ENCODE measurements around the gene MAL.
"Not testable (repeated sequence)": the region's sequence is repeated elsewhere in the genome, so short reads cannot be mapped to it uniquely, and the experiment has no call there.

MAL gene

DNA sequence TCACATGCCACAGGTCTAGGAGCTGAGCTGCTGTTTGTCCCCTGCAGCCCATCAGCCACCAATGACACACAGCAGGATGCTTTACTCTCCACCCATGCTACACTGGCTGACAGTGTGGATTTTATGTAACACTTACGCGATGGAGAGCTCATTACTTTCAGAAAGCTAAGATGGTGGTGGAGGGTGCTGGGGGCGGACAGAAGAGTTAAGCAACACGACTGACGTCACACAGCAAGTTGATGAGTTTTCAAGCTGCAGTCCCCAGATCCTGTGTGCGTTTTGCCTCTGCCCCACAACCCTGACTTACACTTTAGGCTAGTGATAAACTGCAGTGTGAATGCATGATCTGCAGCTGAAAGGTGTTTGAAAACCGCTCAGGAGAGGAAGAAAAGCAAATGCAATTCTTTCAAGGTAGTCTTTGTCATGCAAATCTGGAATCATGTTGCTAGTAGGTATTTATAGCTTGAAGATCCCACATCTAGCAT, 53.7 kb downstream of the MAL start:
- no peaks in the 10 kb centered on the region for H3K36me3 ChIP-seq (ENCODE audit: insufficient read depth, low read length)
- no peak overlapping the region for H2AFZ ChIP-seq (ENCODE audit: low read depth, low read length)
- H3K4me1 ChIP-seq (ENCODE audit: insufficient read depth, low read length) = no peaks in the 10 kb centered on the region
- H3K27me3 ChIP-seq (ENCODE audit: insufficient read depth, low read length) = peaks cover 4% of the 10 kb centered on the region
- H3K4me3 ChIP-seq (ENCODE audit: low read length) = no peak overlapping the region
- H3K9me3 ChIP-seq (ENCODE audit: low read length) = no peaks in the 10 kb centered on the region

DNA sequence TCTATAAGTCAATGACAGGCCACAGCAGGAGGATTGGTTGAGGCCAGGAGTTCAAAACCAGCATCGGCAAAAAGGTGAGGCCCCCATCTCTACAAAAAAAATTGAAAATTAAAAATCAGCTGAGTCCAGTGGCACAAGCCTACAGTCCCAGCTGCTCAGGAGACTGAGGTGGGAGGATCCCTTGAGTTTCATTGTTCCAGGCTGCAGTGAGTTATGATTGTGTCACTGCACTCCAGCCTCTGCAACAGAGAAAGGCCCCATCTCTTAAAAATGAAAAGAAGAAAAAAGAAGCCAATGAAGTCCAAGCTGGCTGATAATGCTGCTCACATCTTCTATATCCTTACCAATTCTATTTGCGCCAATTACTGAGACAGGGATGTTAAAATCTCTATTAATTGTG, 57.0 kb downstream of the MAL start:
- Histone ChIP-seq H3K4me3 (ENCODE audit: low read length) (no peak overlapping the region), H3K9me3 (ENCODE audit: low read length) (peaks cover 11% of the 10 kb centered on the region), H3K4me1 (ENCODE audit: insufficient read depth, low read length) (no peaks in the 10 kb centered on the region), H3K27me3 (ENCODE audit: insufficient read depth, low read length) (peaks cover 4% of the 10 kb centered on the region), H3K36me3 (ENCODE audit: insufficient read depth, low read length) (peaks cover 22% of the 10 kb centered on the region), H2AFZ (ENCODE audit: low read depth, low read length) (no peak overlapping the region)

DNA sequence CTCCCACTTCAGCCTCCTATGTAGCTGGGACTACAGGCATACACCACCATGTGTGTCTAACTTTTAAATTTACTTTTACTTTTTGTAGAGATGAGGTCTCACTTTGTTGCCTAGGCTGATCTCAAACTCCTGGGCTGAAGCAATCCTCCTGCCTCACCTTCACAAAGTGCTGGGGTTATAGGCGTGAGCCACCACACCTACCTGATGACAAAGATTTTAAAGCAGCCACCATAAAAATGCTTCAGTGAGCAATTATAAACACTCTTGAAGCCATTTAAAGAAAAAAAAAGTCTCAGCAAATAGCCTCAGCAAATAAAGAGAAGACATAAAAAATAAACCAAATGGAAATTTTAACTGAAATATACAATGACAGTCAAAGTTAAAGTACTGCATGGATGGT, 60.5 kb downstream of the MAL start:
- no peak overlapping the region for H2AFZ ChIP-seq (ENCODE audit: low read depth, low read length)
- no peaks in the 10 kb centered on the region for H3K27me3 ChIP-seq (ENCODE audit: insufficient read depth, low read length)
- peaks cover 40% of the 10 kb centered on the region for H3K36me3 ChIP-seq (ENCODE audit: insufficient read depth, low read length)
- H3K9me3 ChIP-seq (ENCODE audit: low read length) = peaks cover 28% of the 10 kb centered on the region
- no peaks in the 10 kb centered on the region for H3K4me1 ChIP-seq (ENCODE audit: insufficient read depth, low read length)
- H3K4me3 ChIP-seq (ENCODE audit: low read length) = no peak overlapping the region

DNA sequence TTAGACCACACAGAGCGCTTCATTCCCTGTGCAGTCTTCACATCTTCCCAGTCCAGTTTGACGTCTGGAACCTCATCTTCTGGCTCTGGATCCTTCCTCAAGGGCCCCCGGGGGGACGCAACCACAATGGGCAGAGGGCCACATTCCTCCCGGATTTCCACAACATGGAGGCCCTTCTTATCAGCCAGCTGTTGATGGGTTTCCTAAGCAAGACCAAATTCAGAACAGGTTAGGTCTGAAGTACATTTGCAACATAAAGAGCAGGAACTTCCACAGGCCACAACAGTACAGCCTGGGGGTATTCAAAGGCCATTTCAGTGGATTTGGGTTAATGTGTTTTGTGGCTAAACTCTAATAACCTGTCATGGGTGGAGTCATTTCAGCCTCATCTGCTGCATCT, 61.9 kb downstream of the MAL start:
- H3K4me3 ChIP-seq (ENCODE audit: low read length) = no peak overlapping the region
- no peaks in the 10 kb centered on the region for H3K4me1 ChIP-seq (ENCODE audit: insufficient read depth, low read length)
- H3K36me3 ChIP-seq (ENCODE audit: insufficient read depth, low read length) = peaks cover 51% of the 10 kb centered on the region
- H2AFZ ChIP-seq (ENCODE audit: low read depth, low read length) = no peak overlapping the region
- peaks cover 35% of the 10 kb centered on the region for H3K9me3 ChIP-seq (ENCODE audit: low read length)
- no peaks in the 10 kb centered on the region for H3K27me3 ChIP-seq (ENCODE audit: insufficient read depth, low read length)

DNA sequence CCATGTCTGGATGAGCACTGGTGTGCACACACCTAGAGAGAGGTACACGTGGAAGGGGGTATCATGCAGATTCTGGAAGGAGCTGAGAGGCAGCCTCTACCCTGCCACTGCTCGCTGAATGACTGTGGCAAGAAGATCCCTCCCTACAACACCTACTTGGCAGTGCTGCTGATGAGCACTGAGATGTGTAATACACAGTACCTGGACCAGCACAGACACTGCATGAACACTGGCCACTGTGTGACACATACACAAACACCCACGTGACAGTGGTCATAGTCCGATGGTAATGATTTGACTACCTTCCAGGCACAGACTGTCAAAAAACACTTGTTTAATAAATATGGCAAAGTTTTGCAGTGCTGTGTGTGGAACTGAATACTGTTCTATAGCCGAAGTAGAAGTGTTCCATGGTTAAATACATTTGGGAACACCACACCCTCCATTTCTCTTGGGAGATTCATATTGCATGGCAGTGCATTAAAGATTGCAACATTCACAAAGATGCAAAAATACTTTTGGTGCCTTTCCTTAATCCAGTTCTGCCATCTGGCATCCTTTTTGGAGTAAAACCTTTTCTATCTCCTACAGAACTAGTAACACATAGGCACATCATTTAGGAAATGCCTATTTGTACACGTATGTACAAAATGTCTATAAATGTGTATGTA, 66.5 kb downstream of the MAL start:
- H2AFZ ChIP-seq (ENCODE audit: low read depth, low read length) = no peak overlapping the region
- H3K4me3 ChIP-seq (ENCODE audit: low read length) = no peak overlapping the region
- no peaks in the 10 kb centered on the region for H3K27me3 ChIP-seq (ENCODE audit: insufficient read depth, low read length)
- H3K4me1 ChIP-seq (ENCODE audit: insufficient read depth, low read length) = no peaks in the 10 kb centered on the region
- peaks cover 39% of the 10 kb centered on the region for H3K9me3 ChIP-seq (ENCODE audit: low read length)
- H3K36me3 ChIP-seq (ENCODE audit: insufficient read depth, low read length) = peaks cover 42% of the 10 kb centered on the region

DNA sequence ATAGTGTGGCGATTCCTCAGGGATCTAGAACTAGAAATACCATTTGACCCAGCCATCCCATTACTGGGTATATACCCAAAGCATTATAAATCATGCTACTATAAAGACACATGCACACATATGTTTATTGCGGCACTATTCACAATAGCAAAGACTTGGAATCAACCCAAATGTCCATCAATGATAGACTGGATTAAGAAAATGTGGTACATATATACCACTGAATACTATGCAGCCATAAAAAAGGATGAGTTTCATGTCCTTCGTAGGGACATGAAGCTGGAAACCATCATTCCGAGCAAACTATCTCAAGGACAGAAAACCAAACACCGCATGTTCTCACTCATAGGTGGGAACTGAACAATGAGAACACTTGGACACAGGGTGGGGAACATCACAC, 72.8 kb downstream of the MAL start:
- not testable (repeated sequence) for H3K4me1 ChIP-seq (ENCODE audit: insufficient read depth, low read length); H3K27me3 ChIP-seq (ENCODE audit: insufficient read depth, low read length); H3K9me3 ChIP-seq (ENCODE audit: low read length); H3K4me3 ChIP-seq (ENCODE audit: low read length); H2AFZ ChIP-seq (ENCODE audit: low read depth, low read length)
- peaks cover 36% of the 10 kb centered on the region for H3K36me3 ChIP-seq (ENCODE audit: insufficient read depth, low read length)

DNA sequence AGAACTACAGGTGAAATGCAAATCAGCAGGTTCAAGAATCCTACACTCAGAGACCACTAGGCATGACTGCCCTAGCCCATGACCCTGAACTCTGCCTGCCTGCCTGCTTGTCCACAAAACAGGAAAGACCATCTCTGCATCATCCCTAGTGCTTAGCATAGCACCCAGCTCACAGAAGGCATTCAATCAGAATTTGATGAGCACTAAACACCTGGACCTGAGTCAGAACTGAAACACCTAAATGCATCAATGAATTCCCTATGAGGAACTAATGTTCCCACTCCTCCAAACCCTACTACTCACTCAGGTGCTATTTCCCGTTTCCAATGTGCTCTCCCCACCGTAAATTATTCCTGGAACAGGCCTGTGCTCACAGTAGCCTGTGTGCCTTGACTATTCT, 74.4 kb downstream of the MAL start:
- H3K36me3 ChIP-seq (ENCODE audit: insufficient read depth, low read length) = peaks cover 48% of the 10 kb centered on the region
- H3K9me3 ChIP-seq (ENCODE audit: low read length) = peaks cover 3% of the 10 kb centered on the region
- no peaks in the 10 kb centered on the region for H3K27me3 ChIP-seq (ENCODE audit: insufficient read depth, low read length)
- no peaks in the 10 kb centered on the region for H3K4me1 ChIP-seq (ENCODE audit: insufficient read depth, low read length)
- H3K4me3 ChIP-seq (ENCODE audit: low read length) = no peak overlapping the region
- H2AFZ ChIP-seq (ENCODE audit: low read depth, low read length) = no peak overlapping the region

Measured in neuron (in vitro differentiated cells).